Measurements from ENCODE around the gene FUT3.
"Not testable (repeated sequence)": the region's sequence is repeated elsewhere in the genome, so short reads cannot be mapped to it uniquely, and the experiment has no call there.

FUT3 gene

DNA sequence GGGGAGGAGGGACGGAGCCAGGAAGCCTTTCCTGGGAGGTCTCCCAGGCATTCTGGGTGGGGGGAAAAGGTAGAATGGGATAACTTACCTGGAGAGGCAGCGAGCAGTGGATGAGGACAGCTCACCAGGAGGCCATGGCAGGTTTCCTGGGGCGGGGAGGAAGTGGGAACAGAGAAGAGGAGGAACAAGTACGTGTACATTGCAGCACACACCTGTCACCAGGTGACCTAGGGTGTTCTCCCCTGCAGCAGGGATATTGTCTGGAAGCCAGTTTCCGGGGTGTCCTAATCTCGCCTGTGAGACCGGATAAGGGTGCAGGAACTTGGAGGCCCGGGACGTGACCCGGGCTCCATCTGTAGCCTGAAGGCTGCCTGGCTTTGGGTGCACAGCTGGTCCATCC, at the start of gene FUT3:
Gene FUT3, minus strand, starts transcription at position 148 of the 400 bp plus-strand sequence.
- DNase-seq = no peak

DNA sequence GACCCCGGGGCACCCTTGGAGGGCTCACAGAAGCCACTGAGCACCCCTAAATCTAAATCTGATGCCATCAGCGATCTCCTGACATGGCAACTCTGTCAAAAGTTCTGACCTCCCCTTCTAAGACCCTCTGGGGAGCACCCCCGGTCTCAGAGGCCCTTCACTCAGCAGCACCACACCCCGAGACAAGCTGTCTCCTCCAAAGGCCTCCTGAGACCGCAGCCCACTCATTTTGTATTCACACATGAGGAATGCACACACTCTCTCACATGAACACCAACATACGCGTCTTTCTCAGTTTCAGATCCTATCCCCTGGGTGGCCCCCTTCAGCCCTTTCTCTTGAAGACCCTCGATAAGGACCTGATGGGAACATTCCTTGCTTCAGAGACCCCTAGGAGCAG, 49.7 kb upstream of the FUT3 start:
- DNase-seq = no peak

DNA sequence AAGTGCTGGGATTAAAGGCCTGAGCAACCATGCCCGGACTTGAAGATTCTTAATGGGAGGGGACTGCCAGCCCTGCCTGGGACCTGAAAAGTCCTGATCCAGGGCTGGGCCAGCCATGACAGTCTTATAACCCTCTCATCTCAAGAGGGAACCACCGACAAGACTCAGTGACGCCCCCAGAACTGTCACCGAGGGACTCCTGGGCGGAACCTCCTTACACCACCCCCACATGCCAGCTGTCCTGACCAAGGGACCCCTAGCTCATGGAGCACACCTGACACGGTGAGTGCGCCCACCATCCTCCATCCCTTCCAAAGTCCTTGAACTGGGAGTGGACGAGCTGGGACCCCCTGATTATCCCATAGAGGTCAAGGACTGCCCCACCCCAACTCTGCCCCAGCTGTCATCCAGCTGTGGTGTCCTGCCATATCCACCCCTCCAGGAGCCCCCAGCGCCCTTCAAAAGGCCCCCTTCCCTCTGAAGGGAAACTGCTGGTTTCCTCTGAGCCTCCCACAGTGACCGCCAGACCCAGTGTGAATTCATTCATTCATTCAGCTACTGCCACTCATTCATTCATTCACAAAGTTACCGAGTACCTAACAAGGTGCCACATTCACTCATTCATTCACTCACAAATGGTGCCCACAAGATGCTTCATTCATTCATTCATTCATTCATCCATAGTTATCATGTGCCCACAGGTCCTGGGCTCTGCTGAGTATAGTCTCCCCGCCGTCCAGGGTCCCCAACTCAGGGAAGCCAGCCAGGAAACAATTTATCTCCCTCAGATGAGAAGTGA, 48.7 kb upstream of the FUT3 start:
- DNase-seq = no peak

DNA sequence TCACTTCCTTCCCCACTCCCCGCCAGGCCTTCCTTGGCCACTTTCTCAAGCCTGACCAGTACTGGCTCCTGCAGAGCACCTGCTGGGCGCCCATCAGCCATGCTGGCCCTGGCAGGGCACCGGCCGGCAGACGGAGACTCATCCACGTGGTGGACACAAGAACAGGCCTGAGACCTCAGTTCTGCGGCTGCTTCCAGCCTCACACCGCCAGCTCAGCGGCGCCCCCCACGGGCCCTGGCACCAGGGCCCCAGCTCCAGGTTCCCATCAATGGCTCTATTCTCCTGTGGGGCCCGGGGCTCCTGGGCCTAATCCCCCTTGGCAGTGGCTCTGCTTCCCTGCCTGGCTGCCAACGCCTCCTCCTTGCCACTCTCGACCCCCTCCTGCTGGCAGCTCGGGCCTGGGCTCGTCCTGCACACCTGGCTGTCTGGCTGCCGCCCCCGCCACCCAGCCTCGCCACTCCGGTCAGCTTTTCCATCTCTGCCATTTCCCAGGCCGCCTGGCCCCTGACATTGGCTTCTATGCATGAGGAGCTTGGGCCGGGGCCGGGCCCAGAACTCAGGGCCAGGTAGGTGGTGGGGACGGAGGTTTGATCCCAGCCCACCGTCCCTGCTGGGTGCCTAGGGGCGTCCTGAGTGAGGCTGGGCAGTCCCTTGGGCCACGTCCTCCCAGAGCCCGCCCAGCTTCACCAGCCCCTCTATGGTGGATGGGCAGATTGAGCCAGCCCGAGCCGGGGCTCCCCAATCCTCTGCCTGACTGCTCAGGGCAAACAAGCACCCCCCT, 46.1 kb upstream of the FUT3 start:
- no peak for DNase-seq

DNA sequence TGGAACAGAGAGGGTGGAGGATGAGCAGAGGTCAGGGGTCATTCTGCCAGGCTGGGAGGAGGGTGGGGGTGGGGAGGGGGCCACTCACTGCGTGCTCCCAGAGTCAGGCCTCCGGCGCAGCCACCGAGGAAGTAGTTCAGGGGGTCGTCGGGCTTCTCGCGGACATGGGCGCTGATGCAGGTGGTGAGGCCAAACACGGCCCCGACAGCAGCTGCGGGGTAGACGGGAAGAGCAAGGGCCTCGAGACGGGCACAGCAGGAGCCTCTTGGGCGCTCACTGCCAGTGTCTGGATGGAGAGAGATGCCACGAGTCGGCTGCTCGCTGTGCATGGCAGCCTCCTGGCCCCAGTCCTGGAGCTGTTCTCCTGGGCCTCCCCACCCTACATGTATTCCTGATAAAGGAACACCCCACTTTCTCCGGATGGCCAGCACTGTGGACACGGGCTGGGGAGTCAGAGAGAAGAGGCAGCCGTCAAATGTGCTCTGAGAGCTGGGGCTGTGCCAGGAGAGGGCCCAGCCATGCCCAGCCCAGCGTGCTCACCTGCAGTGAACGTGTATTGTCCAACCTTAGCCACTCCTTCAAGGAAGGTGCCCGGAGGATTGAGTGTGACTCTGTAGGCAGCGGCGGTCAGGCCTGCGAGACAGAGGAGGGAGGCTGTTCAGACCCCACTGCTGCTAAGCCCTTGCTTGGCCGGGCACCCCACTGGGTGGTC, 45.3 kb upstream of the FUT3 start:
- no peak for DNase-seq

DNA sequence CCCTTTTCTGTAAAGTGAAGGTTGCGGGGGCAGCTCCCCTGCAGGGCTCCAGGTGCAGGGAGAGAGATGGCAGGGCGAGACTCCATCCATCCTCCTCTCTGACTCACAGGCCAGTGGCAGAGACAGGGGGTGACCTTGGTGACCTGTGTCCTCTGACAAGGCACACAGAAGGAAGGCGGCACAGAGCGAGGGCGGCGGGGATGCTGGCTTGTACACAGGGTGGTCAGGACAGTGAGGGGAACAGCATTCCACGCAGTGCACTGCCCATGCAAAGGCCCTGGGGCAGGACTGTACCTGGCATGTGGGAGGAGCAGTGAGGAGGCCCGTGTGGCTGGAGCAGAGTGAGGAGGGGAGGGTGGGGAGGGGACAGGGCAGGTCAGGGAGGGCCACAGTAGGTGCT, 44.6 kb upstream of the FUT3 start:
- DNase-seq = no peak

DNA sequence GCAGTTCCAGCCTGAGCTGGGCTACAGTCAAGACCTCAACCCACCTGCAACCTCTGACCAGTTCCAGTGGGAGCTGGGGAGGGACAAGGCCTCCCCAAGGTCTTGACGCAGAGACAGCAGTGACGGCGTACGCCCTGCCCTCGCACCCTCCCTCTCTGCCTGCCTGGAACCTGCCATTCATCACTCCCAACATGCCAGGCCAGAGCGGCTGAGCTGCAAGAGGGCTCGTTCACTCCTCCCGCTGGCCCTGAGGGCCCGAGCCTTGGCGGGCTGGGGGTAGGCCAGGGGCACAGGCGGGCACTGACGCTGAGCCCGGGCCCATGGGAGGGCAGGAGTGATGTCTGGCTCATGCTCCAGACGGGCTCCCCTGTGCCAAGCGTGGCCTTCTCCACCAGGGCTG, 44.2 kb upstream of the FUT3 start:
- DNase-seq = no peak

DNA sequence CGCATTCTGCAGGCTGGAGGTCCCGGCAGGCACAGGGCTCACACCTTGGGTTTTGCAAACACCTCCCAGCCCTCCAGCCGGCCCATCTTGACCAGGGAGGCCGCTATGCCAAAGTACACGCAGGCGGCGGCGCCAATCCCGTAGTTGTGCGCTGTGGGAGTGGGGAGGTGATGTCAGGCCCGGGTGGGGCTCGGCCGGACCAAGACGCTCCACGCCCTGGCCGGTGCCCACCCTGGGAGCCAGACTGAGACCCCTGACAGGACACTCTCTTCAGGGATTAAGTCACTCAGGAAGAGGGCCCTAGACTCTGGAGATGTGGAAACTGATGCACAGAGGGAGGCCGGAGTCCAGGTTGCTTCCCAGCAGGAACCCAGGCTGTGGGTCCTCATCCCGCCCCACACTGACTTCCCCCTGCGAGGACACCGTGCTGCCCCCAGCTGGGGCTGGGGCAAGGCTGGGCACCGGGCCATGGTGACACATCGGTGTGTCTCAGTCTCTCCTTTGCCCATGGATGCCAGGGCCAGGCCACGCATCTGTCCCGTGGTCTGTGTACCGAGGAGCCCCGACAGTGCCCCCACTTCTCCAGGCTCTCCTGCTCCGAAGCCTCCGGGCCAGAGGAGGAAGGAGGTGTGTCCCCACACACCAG, 43.6 kb upstream of the FUT3 start:
- DNase-seq = no peak

DNA sequence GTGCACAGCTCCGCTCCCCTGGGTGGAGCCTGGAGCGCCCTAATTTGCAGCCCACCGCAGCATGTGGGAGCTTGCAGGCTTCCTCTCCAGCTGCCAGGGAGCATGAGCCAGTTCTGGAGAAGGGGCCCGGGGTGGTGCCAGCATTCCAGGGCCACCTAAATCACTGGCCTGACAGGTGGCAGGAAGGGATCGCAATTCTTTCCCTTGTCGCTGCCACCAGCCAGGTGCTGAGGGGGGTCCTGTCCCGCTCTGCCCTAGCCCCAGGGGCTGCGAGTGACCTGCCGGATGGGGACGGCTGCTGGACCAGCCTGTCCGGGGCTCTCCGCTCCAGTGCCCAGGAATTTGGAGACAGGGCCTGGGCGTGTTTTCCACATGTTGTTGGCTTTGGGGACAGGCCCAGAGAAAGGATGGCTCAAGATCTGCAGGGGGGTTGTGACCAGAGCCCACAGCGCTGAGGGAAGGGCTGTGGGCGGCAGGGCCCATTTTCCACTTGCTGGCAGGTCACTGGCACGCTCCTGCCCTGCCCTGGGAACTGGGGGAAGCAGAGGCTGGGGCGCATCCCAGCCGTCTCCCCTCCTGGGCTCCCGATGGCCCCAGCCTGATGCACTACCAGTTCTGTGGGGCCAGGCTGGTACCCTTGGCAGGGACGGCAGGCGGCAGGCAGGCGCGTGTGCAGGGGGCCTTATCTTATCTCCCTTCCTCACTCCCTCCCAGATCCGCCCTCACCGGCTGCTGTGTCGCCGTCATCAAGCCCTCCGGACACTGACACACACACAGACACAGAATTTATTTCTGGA, 42.9 kb upstream of the FUT3 start:
- no peak for DNase-seq

DNA sequence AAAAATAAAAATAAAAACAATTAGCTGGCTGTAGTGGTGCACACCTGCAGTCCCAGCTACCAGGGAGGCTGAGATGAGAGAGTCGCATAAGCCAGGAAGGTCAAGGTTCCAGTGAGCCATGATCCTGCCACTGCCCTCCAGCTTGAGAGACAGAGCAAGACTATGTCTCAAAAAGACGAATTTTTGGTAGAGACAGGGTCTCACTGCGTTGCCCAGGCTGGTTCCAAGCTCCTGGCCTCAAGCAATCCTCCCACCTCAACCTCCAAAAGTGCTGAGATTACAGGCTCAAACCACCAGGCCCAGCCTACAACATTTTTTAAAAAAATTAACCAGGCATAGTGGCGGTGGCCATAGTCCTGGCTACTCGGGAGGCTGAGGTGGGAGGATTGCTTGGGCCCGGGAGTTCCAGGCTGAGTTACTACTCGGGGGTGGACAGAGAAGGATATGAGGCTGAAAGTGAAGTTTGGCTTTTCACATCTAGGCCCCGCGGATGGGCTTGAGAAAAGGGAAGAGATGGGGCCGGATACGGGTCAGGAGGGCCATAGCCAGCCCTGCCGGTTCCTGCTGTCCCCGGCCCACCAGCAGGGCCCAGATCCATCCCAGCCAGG, 42.2 kb upstream of the FUT3 start:
- DNase-seq = no peak

DNA sequence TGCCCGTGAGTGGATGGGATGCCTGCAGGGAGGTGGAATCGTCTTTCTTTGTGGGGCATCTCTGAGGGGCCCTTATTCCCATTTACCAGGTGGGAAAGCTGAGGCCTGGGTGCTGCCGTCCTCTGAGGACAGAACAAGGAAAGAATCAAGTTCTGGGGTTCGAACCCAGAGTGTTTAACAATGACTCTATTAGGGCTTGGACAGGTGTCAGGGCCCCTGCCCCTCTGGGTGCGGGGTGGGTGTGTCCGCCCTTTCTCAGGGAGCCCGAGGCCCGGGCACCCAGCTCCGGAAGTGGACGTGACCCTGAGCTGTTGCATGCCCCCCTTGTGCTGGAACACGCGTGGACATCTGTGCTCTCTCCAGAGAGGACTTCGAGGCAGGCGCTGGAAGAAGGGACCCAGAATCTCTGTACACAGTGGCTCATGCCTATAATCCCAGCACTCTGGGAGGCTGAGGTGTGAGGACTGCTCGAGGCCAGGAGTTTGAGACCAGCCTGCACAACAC, 41.6 kb upstream of the FUT3 start:
- DNase-seq = no peak

DNA sequence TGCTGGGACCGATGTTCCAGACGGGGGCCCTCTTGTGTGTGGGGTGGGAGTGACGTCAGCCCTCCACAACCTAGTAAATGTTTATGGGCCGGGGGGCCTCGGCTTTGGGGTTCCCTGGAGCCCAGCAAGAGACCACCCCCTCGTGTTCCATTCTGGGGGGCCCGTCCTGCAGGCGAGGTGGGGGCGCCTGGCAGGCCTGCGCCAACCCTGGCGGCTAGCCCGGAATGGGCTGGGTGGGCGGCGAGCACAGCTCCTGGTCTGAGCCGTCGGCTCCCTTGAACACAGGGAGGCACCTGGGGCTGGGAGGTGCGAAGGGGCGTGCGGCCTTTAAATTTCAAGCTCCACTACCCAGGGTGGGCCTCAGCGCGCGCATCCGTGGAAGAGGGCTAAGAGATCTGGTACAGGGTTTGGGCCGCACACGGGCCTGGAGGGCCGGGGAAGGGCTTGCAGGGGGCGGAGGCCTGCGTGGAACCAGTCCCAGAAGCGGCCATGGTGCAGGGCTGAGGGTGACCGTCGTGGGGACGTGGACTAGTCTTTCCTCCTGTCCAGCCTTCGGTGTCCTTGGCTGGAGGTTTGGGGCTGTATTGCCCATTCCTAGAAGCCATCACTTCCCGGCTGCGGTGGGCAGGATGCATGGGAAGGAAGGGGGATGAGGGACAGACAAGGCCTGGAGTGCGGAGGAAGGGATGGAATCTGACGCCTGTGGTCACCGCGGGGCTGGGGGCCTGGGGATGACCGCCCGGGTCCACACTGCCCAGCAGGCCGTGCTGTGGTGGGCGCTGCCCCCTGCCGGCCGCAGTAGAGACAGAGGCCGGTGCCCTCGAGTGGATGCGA, 40.9 kb upstream of the FUT3 start:
- no peak for DNase-seq

DNA sequence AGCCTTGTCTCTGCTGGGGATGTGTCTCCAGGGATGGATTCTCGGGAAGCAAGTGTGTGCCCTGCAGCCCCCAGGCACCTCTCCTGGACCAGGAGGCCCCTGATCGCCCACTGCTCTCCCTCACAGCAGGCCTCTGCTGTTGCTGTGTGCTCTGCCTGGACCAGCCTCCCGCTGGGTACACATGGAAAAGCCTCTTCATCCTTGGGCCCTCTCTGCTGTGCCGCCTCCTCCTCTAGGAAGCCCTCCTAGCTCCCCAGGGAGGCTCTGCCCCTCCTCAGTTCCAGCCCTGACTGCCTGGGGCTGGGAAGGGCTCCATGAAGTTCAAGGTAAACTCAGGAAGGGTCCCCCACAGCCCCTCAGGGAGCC, 40.3 kb upstream of the FUT3 start:
- no peak for DNase-seq

DNA sequence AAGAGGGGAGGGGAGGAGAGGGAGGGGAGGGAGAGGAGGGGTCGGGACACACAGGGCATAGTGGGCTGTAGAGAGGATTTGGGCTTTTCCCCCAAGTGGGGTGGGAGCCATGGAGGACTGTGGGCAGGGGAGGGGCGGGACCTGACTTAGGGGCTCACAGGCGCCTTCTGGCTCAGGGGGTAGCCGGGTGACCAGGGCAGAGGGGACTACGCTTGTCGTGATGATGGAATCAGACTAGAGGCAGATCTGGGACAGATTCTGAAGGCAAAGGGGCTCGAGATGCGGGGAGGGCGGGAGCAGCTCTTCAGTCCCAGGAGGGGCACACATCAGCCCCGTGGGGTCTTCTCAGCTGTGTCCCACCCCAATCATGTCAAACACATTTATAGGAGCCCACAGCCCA, 38.9 kb upstream of the FUT3 start:
- no peak for DNase-seq

DNA sequence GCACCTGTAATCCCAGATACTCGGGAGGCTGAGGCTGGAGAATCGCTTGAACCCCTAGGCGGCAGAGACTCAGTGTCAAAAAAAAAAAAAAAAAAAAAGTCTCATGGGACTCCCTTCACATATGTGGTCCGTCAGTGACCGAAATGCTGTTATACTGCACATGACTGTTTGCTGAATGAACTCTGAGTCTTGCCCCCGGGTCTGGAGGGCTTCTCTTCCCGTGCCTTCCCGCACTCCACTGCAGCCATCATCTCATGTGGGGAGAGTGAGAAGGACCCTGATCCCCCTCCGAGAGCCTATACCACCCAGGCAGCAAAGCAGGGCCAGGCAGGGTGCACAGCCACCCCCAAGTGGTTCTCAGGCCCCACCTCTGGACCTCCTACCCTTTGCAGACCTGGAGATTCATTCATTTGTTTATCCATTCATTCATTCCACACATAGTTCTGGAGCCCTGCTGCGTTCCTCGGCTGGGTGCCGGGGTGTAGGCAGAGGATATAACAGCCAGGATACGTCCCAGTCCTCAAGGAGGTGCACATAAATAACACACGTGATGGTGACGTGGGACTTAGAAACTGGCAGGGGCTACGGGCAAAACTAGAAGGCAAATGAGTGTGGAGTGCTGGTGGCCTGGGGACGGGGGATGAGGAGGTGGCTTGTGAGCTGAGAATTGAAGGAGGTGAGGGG, 38.2 kb upstream of the FUT3 start:
- DNase-seq = no peak

DNA sequence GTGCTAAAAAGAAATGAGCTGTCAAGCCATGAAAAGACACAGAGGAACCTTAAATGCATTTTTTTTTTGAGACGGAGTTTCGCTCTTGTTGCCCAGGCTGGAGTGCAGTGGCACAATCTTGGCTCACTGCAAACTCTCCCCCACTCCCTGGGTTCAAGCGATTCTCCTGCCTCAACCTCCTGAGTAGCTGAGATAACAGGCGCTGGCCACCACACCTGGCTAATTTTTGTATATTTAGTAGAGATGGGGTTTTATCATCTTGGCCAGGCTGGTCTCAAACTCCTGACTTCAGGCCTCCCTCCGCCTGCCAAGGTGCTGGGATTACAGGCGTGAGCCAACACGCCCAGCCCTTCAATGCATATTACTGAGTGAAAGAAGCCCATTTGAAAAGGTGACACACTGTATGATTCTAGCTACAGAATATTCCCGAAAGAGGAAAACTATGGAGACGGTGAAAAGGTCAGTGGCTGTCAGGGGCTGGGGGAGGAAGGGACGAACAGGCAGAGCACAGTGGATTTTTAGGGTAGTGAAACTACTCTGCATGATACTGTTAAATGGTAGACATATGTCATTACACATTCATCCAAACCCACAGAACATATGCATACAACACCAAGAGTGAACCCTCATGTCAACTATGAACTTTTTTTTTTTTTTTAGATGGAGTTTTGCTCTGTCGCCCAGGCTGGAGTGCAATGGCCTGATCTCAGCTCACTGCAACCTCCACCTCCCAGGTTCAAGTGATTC, 33.0 kb upstream of the FUT3 start:
- not testable (repeated sequence) for DNase-seq

DNA sequence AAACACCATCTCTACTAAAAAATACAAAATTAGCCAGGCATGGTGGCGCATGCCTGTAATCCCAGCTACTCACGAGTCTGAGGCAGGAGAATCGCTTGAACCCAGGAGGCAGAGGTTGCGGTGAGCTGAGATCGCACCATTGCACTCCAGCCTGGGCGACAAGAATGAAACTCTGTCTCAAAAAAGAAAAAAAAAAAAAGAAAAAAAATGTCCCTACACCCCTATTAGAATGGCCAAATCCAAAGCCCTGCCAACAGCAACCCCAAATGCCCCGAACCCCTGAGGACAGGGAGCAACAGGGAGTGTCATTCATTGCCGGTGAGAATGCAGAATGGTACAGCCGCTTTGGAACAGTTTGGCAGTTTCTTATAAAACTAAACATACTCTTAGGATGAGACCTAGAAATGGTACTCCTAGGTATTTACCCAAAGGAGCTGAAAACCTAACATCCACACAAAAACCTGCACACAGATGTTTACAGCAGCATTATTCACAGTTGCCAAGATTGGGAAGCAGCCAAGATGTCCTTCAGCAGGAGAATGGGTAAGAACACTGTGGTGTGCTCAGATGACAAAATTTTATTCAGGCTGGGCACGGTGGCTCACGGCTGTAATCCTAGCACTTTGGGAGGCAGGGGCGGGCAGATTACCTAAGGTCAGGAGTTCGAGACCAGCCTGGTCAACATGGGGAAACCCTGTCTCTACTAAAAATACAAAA, 32.1 kb upstream of the FUT3 start:
- not testable (repeated sequence) for DNase-seq

DNA sequence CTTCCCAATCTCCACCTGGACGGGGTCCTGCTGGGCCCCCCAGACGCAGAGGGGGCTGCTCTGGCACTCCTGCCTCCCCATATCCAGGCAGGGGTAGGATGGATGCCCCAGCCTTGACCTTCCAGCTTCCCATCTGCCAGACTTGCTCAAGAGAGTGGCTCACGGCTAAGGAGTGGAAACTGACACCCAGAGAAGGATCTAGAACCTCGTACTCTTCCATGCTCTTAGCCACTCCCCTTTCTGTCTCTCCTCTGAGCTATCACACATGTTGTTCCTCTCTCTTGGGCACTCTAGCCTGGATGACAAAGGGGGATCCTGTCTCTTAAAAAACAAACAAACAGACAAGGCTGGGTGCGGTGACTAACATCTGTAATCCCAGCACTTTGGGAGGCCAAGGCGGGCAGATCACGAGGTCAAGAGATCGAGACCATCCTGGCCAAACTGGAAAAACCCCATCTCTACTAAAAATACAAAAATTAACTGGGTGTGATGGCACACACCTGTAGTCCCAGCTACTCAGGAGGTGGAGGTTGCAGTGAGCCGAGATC, 31.2 kb upstream of the FUT3 start:
- no peak for DNase-seq

Measured in activated CD4-positive, alpha-beta T cell treated with anti-CD3 and anti-CD28 coated beads for 4 hours (primary cell).